ENCODE results near the gene TBPL1. TPM values are rescaled to one million over a fixed set of nuclear protein-coding genes. Genes with fewer than 3 reads are reported as not detected.

The TBPL1 gene
- total and polyA plus RNA-seq, 9 of the 15 experiments (the other 6 are each of a cell fraction or from before 2014, with no cell fraction given) = 78.1 to 152 (median 107) TPM

DNA sequence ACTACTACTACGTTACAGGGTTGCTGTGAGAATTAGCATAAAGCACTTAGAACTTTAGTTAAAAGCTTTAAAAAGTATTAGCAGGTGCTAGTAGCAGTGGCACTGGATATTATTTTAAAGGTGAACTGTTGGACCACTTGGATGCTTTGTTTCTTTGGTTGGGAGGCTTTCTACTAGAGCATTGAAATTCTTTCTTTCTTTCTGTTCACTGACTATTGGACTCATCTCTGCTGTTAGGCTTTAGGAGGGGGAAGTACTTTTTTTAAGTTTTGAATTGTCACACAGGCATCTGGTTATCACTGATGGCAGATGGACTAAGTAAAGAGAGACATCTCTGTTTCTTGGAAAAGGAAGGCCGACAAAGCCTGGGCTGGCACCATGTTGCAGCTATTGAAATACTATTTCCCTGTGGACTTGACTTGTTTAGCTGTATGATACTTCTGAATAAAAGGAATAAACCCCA, 4.8 kb downstream of the TBPL1 start (continued):
- TF ChIP-seq PURB (CRISPR knock-in tag; IDR thresholded peaks at IDR 0.05; ENCODE audit: low read depth) = no peak
- no peak for TF ChIP-seq MED1 (CRISPR knock-in tag; IDR thresholded peaks at IDR 0.05; ENCODE audit: borderline replicate concordance)
- TF ChIP-seq, protein P1, sequence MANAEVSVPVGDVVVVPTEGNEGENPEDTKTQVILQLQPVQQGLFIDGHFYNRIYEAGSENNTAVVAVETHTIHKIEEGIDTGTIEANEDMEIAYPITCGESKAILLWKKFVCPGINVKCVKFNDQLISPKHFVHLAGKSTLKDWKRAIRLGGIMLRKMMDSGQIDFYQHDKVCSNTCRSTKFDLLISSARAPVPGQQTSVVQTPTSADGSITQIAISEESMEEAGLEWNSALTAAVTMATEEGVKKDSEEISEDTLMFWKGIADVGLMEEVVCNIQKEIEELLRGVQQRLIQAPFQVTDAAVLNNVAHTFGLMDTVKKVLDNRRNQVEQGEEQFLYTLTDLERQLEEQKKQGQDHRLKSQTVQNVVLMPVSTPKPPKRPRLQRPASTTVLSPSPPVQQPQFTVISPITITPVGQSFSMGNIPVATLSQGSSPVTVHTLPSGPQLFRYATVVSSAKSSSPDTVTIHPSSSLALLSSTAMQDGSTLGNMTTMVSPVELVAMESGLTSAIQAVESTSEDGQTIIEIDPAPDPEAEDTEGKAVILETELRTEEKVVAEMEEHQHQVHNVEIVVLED (CRISPR knock-in tag; IDR thresholded peaks at IDR 0.05) = no peak
- TF ChIP-seq, protein P2, sequence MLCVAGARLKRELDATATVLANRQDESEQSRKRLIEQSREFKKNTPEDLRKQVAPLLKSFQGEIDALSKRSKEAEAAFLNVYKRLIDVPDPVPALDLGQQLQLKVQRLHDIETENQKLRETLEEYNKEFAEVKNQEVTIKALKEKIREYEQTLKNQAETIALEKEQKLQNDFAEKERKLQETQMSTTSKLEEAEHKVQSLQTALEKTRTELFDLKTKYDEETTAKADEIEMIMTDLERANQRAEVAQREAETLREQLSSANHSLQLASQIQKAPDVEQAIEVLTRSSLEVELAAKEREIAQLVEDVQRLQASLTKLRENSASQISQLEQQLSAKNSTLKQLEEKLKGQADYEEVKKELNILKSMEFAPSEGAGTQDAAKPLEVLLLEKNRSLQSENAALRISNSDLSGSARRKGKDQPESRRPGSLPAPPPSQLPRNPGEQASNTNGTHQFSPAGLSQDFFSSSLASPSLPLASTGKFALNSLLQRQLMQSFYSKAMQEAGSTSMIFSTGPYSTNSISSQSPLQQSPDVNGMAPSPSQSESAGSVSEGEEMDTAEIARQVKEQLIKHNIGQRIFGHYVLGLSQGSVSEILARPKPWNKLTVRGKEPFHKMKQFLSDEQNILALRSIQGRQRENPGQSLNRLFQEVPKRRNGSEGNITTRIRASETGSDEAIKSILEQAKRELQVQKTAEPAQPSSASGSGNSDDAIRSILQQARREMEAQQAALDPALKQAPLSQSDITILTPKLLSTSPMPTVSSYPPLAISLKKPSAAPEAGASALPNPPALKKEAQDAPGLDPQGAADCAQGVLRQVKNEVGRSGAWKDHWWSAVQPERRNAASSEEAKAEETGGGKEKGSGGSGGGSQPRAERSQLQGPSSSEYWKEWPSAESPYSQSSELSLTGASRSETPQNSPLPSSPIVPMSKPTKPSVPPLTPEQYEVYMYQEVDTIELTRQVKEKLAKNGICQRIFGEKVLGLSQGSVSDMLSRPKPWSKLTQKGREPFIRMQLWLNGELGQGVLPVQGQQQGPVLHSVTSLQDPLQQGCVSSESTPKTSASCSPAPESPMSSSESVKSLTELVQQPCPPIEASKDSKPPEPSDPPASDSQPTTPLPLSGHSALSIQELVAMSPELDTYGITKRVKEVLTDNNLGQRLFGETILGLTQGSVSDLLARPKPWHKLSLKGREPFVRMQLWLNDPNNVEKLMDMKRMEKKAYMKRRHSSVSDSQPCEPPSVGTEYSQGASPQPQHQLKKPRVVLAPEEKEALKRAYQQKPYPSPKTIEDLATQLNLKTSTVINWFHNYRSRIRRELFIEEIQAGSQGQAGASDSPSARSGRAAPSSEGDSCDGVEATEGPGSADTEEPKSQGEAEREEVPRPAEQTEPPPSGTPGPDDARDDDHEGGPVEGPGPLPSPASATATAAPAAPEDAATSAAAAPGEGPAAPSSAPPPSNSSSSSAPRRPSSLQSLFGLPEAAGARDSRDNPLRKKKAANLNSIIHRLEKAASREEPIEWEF (CRISPR knock-in tag; IDR thresholded peaks at IDR 0.05) = no peak
- TF ChIP-seq NCOA6 (IDR thresholded peaks at IDR 0.05) = peak; percentile 15; the same call in 1 of the 2 replicates
- TF ChIP-seq SIN3A (IDR thresholded peaks at IDR 0.05; ENCODE audit: borderline replicate concordance in 2 of 2, control insufficient read depth in 1 of 2, low read depth in 2 of 2, low read length in 2 of 2) = no peak
- peak; percentile 9 for TF ChIP-seq DACH1 (IDR thresholded peaks at IDR 0.05; ENCODE audit: partially characterized antibody)
- TF ChIP-seq JUN (IDR thresholded peaks at IDR 0.05; ENCODE audit: borderline replicate concordance, low read depth, low read length) = peak; percentile 69; the same call in 1 of the 2 replicates
- no peak for TF ChIP-seq JUN (CRISPR knock-in tag; IDR thresholded peaks at IDR 0.05; ENCODE audit: borderline replicate concordance)
- TF ChIP-seq NCOA1 (IDR thresholded peaks at IDR 0.05; ENCODE audit: low read depth) = peak; percentile 44; the same call in 1 of the 2 replicates
- peak; percentile 74; the same call in 1 of the 2 replicates for TF ChIP-seq JUND (IDR thresholded peaks at IDR 0.05; ENCODE audit: borderline replicate concordance, low read depth, low read length)
- no peak; the same call in 2 of the 3 replicates for TF ChIP-seq JUND (tag; IDR thresholded peaks at IDR 0.05; ENCODE audit: borderline replicate concordance, low read depth, low read length)
- no peak for TF ChIP-seq PRMT5 (CRISPR knock-in tag; IDR thresholded peaks at IDR 0.05)
- no peak for TF ChIP-seq XRCC4 (IDR thresholded peaks at IDR 0.05; ENCODE audit: extremely low read depth, insufficient read depth, insufficient read length)
- no peak for TF ChIP-seq NR3C1 (CRISPR knock-in tag; IDR thresholded peaks at IDR 0.05)
- TF ChIP-seq, protein P3, sequence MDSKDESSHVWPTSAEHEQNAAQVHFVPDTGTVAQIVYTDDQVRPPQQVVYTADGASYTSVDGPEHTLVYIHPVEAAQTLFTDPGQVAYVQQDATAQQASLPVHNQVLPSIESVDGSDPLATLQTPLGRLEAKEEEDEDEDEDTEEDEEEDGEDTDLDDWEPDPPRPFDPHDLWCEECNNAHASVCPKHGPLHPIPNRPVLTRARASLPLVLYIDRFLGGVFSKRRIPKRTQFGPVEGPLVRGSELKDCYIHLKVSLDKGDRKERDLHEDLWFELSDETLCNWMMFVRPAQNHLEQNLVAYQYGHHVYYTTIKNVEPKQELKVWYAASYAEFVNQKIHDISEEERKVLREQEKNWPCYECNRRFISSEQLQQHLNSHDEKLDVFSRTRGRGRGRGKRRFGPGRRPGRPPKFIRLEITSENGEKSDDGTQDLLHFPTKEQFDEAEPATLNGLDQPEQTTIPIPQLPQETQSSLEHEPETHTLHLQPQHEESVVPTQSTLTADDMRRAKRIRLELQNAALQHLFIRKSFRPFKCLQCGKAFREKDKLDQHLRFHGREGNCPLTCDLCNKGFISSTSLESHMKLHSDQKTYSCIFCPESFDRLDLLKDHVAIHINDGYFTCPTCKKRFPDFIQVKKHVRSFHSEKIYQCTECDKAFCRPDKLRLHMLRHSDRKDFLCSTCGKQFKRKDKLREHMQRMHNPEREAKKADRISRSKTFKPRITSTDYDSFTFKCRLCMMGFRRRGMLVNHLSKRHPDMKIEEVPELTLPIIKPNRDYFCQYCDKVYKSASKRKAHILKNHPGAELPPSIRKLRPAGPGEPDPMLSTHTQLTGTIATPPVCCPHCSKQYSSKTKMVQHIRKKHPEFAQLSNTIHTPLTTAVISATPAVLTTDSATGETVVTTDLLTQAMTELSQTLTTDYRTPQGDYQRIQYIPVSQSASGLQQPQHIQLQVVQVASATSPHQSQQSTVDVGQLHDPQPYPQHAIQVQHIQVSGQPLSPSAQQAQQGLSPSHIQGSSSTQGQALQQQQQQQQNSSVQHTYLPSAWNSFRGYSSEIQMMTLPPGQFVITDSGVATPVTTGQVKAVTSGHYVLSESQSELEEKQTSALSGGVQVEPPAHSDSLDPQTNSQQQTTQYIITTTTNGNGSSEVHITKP (IDR thresholded peaks at IDR 0.05; ENCODE audit: partially characterized antibody) = peak; percentile 57
- no peak for TF ChIP-seq RFX1 (IDR thresholded peaks at IDR 0.05)

All from K562 (cell line).